ENCODE measurements around the gene PCDHGB6.
"Not testable (repeated sequence)": the region's sequence is repeated elsewhere in the genome, so short reads cannot be mapped to it uniquely, and the experiment has no call there.

PCDHGB6 gene

GRCh38 chr5:141382469-141383294 lies 25.1 kb upstream of the PCDHGB6 start, which contains the start of gene PCDHGA7:
Gene PCDHGA7 (plus strand): TSS chr5:141382742. CDS start chr5:141382900, 158 bp downstream.
- no peak for DNase-seq
- no peak within 1 kb of the TSS for H3K4me3 ChIP-seq (ENCODE audit: low read depth, low read length)
- no peak within 1 kb of the TSS for H3K27ac ChIP-seq
- peaks cover 13% of the 10 kb centered on the region for H3K9me3 ChIP-seq (ENCODE audit: severe bottlenecking)
- no peaks in the 10 kb centered on the region for H3K36me3 ChIP-seq
- H3K27me3 ChIP-seq (ENCODE audit: insufficient read depth, low read depth, severe bottlenecking): no peaks in the 10 kb centered on the region
- TF ChIP-seq CTCF (IDR thresholded peaks at IDR 0.05; ENCODE audit: low read depth, low read length): no peak

GRCh38 chr5:141383345-141383744 lies 24.5 kb upstream of the PCDHGB6 start:
- Histone ChIP-seq H3K36me3 (no peaks in the 10 kb centered on the region), H3K27me3 (ENCODE audit: insufficient read depth, low read depth, severe bottlenecking) (no peaks in the 10 kb centered on the region), H3K9me3 (ENCODE audit: severe bottlenecking) (peaks cover 13% of the 10 kb centered on the region), H3K4me3 (ENCODE audit: low read depth, low read length) (no peak overlapping the region), H3K27ac (no peak overlapping the region)
- no peak for DNase-seq
- TF ChIP-seq CTCF (IDR thresholded peaks at IDR 0.05; ENCODE audit: low read depth, low read length): no peak

GRCh38 chr5:141384471-141385267 lies 23.2 kb upstream of the PCDHGB6 start:
- H3K4me3 ChIP-seq (ENCODE audit: low read depth, low read length): no peak overlapping the region
- peaks cover 13% of the 10 kb centered on the region for H3K9me3 ChIP-seq (ENCODE audit: severe bottlenecking)
- no peak overlapping the region for H3K27ac ChIP-seq
- no peaks in the 10 kb centered on the region for H3K36me3 ChIP-seq
- no peak for DNase-seq
- H3K27me3 ChIP-seq (ENCODE audit: insufficient read depth, low read depth, severe bottlenecking): no peaks in the 10 kb centered on the region
- no peak for TF ChIP-seq CTCF (IDR thresholded peaks at IDR 0.05; ENCODE audit: low read depth, low read length)

GRCh38 chr5:141387557-141388311 lies 20.1 kb upstream of the PCDHGB6 start, which contains the start of gene PCDHGB4:
Gene PCDHGB4 (plus strand): TSS chr5:141387698. CDS start chr5:141387885, 187 bp downstream.
- not testable (repeated sequence) for DNase-seq; H3K27ac ChIP-seq; H3K27me3 ChIP-seq (ENCODE audit: insufficient read depth, low read depth, severe bottlenecking); H3K4me3 ChIP-seq (ENCODE audit: low read depth, low read length); H3K36me3 ChIP-seq
- peaks cover 11% of the 10 kb centered on the region for H3K9me3 ChIP-seq (ENCODE audit: severe bottlenecking)

DNA sequence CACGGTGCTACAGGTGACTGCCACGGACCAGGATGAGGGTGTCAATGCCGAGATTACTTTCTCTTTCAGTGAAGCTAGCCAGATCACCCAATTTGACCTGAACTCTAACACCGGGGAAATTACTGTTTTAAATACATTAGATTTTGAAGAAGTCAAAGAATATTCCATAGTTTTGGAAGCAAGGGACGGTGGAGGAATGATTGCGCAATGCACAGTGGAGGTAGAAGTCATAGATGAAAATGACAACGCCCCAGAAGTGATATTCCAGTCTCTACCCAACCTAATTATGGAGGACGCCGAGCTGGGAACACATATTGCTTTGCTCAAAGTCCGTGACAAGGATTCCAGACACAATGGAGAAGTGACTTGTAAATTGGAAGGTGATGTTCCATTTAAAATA lies 19.2 kb upstream of the PCDHGB6 start:
- Histone ChIP-seq H3K27me3 (ENCODE audit: insufficient read depth, low read depth, severe bottlenecking) (no peaks in the 10 kb centered on the region), H3K27ac (no peak overlapping the region), H3K9me3 (ENCODE audit: severe bottlenecking) (peaks cover 6% of the 10 kb centered on the region), H3K4me3 (ENCODE audit: low read depth, low read length) (no peak overlapping the region), H3K36me3 (no peaks in the 10 kb centered on the region)
- TF ChIP-seq CTCF (IDR thresholded peaks at IDR 0.05; ENCODE audit: low read depth, low read length): no peak
- no peak for DNase-seq
